K562 (cell line): ENCODE data around the gene GARIN1A. TPM values are rescaled to one million over a fixed set of nuclear protein-coding genes. Genes with fewer than 3 reads are reported as not detected.

Experiments used
- ATAC-seq: fragments of 200-7000 bp; cut with Tn5 transposase; 3 replicates; pipeline ENCODE4 v1.9.1; 2020; ENCODE audit warnings: moderate library complexity
- BruUV-seq: library from RNA; stranded (reverse); fragments of 400-500 nt; replicated peaks from 2 replicates; lab custom pipeline; 2021; lab: Mats Ljungman, UMichigan
- CTCF ChIA-PET: fragments of 300-600 bp; formaldehyde crosslinking; extraction: SDS; loops from one replicate; lab custom pipeline; 2021; ENCODE audit warnings: low intra/inter-chr PET ratio; lab: Yijun Ruan, JAX
- POLR2A ChIA-PET: fragments of 300-600, 350-650 bp; sonication (Branson Sonifier 250); formaldehyde crosslinking; extraction: SDS; loops from one replicate; lab custom pipeline; 2021; ENCODE audit warnings: antibody characterized with exemption, inconsistent platforms; lab: Yijun Ruan, JAX
- DNase-seq, 4 experiments: peaks; one replicate each; pipeline versions ENCODE4 v3.0.0 to v3.0.0-alpha.2; 2011 to 2018; ENCODE audit warnings: low spot score in 3 of 4, mixed read lengths in 3 of 4; ENCODE audit errors: extremely low read depth in 1 of 4
- FAIRE-seq: peaks from 2 replicates; lab custom pipeline; 2011; peaks lifted over from hg19 to GRCh38; lab: Jason Lieb, UNC
- H2AFZ ChIP-seq: 2 replicates; pipeline ENCODE4 v1.6.0; 2011; ENCODE audit warnings: low read depth, low read length, control low read depth, inconsistent platforms
- H3K27ac ChIP-seq: fragments of 200-600 bp; 3 replicates; pipeline ENCODE4 v1.8.0; 2011; ENCODE audit warnings: low read depth, mild to moderate bottlenecking, control low read depth, inconsistent platforms, low read length, moderate library complexity, mixed read lengths; ENCODE audit errors: extremely low read depth
- H3K27me3 ChIP-seq, 2 experiments: fragments of 300-600 bp in 1 of 2; 2 replicates in 1 of 2; 3 replicates in 1 of 2; pipeline versions ENCODE4 v1.6.0 to v1.8.0; 2011; ENCODE audit warnings: inconsistent platforms in 2 of 2, low read length in 2 of 2, mild to moderate bottlenecking in 1 of 2, mixed read lengths in 1 of 2, moderate library complexity in 1 of 2; ENCODE audit not compliant: control insufficient read depth in 2 of 2, insufficient read depth in 2 of 2
- H3K36me3 ChIP-seq: fragments of 300-600 bp; 3 replicates; pipeline ENCODE4 v1.8.0; 2011; ENCODE audit warnings: mild to moderate bottlenecking, low read length, inconsistent platforms; ENCODE audit not compliant: control insufficient read depth, insufficient read depth
- H3K4me1 ChIP-seq, 2 experiments: fragments of 200-600 bp in 1 of 2; replicated peaks in 1 of 2; 2 replicates in 1 of 2; 3 replicates in 1 of 2; pipeline versions ENCODE4 v1.5.1 to v1.8.0; 2011; ENCODE audit warnings: inconsistent platforms in 2 of 2, low read length in 2 of 2, mild to moderate bottlenecking in 1 of 2, mixed read lengths in 1 of 2, moderate library complexity in 1 of 2; ENCODE audit not compliant: control insufficient read depth in 2 of 2, insufficient read depth in 2 of 2
- H3K4me2 ChIP-seq: 2 replicates; pipeline ENCODE4 v1.6.1; 2011; ENCODE audit warnings: low read length, control low read depth, inconsistent platforms, mixed read lengths; ENCODE audit not compliant: insufficient read depth
- H3K4me3 ChIP-seq: fragments of 200-600 bp; sonication (generic), shearing (Covaris generic); 2 replicates; pipeline ENCODE4 v1.5.1; 2016; ENCODE audit warnings: control low read depth, inconsistent platforms
- H3K79me2 ChIP-seq: fragments of 200-600 bp; 3 replicates; pipeline ENCODE4 v1.8.0; 2011; ENCODE audit warnings: low read length, inconsistent platforms; ENCODE audit not compliant: control insufficient read depth, insufficient read depth
- H3K9ac ChIP-seq, 2 experiments: 2 replicates each; pipeline versions ENCODE4 v1.6.0 to v1.6.1; 2011; ENCODE audit warnings: low read depth in 2 of 2, low read length in 2 of 2, control low read depth in 1 of 2, inconsistent platforms in 1 of 2, mild to moderate bottlenecking in 1 of 2, mixed read lengths in 1 of 2; ENCODE audit not compliant: insufficient read depth in 1 of 2
- H3K9me1 ChIP-seq: one replicate; pipeline ENCODE4 v1.6.0; 2011; ENCODE audit warnings: inconsistent platforms, mild to moderate bottlenecking, low read length, moderate library complexity; ENCODE audit not compliant: control insufficient read depth, insufficient read depth
- H3K9me3 ChIP-seq: replicated peaks from 2 replicates; pipeline ENCODE4 v1.5.1; 2011; ENCODE audit warnings: low read depth, low read length, inconsistent platforms; ENCODE audit not compliant: control insufficient read depth, insufficient read depth
- H4K20me1 ChIP-seq: replicated peaks from 2 replicates; pipeline ENCODE4 v1.6.1; 2011; ENCODE audit warnings: low read length, inconsistent platforms, mixed read lengths; ENCODE audit not compliant: control insufficient read depth, insufficient read depth
- POLR2A ChIP-seq: fragments of 450-650 bp; conservative IDR thresholded peaks from 2 replicates; pipeline ENCODE4 v1.6.1; 2016
- RCOR1 ChIP-seq, 2 experiments: IDR thresholded peaks; 2 replicates each; pipeline ENCODE4 v1.6.1; 2012; ENCODE audit warnings: low read depth in 2 of 2, low read length in 2 of 2, borderline replicate concordance in 1 of 2, improper control_type of control experiment in 1 of 2
- TAF1 ChIP-seq: IDR thresholded peaks from 2 replicates; pipeline ENCODE4 v1.6.1; 2011; ENCODE audit warnings: mild to moderate bottlenecking, low read length, moderate library complexity; ENCODE audit not compliant: insufficient read depth, control insufficient read depth, severe bottlenecking; ENCODE audit errors: extremely low read depth
- TEAD4 ChIP-seq, 2 experiments: sonication (generic) in 1 of 2; formaldehyde crosslinking in 1 of 2; IDR thresholded peaks; 2 replicates each; pipeline versions ENCODE4 v1.6.1 to v1.8.0; 2012 to 2022; ENCODE audit warnings: borderline replicate concordance in 1 of 2, inconsistent platforms in 1 of 2, low read length in 1 of 2, mild to moderate bottlenecking in 1 of 2, missing genetic modification reagents in 1 of 2
- ZBTB7A ChIP-seq: IDR thresholded peaks from 2 replicates; pipeline ENCODE4 v1.6.1; 2011; ENCODE audit warnings: low read depth, mild to moderate bottlenecking, low read length, moderate library complexity, borderline replicate concordance; ENCODE audit not compliant: control insufficient read depth
- ZNF644 ChIP-seq: fragments of 200-800 bp; sonication (Bioruptor generic); IDR thresholded peaks from 2 replicates; pipeline ENCODE4 v1.6.1; 2016; ENCODE audit warnings: low read depth, missing genetic modification characterization, missing compliant biosample characterization
- WGBS: fragments of 100-300 bp; shearing (Covaris generic); methylation state at CpG from one replicate; pipeline ENCODE4 v1.1.6; 2016; ENCODE audit warnings: low coverage, mixed read lengths; ENCODE audit not compliant: insufficient coverage; ENCODE audit errors: missing lambda C conversion rate; 5-methylcytosine and 5-hydroxymethylcytosine counted together
- in situ Hi-C: fragments of 300-500 bp; cut with MboI; formaldehyde crosslinking; loops from 4 replicates; pipeline ENCODE4 v1.15.0; 2018; ENCODE audit warnings: inconsistent platforms, mixed read lengths
- intact Hi-C: fragments of 100-400 bp; cut with micrococcal nuclease; formaldehyde crosslinking; loops from 2 replicates; pipeline ENCODE4 v1.14.2; 2022
- polyA plus RNA-seq, 8 experiments: library from polyadenylated mRNA; depleted of rRNA in 4 of 8; stranded (reverse) in 5 of 8; unstranded in 3 of 8; fragments of >200 nt; fragmentation: Nextera tagmentation in 2 of 8; fragmentation: Illumina TruSeq in 1 of 8; extraction: Ambion mirVana in 2 of 8; extraction: Trizol in 1 of 8; gene quantifications; 2 replicates each; pipeline versions ENCODE4 v1.2.1 to v1.2.3, GENCODE V29; 2011 to 2014; ENCODE audit warnings: inconsistent platforms in 1 of 8, missing spikeins in 1 of 8
- total RNA-seq, 7 experiments: library from RNA; depleted of rRNA in 6 of 7; stranded (reverse); fragments of >200 nt in 6 of 7; fragmentation: Illumina TruSeq in 2 of 7; extraction: Trizol in 2 of 7; gene quantifications; 2 replicates each; pipeline versions ENCODE4 v1.2.1 to v1.2.3, GENCODE V29; 2011 to 2021; ENCODE audit warnings: low replicate concordance in 1 of 7
- TF ChIP-seq, protein P1 (sequence below), 2 experiments: fragments of 450-650 bp in 1 of 2; IDR thresholded peaks; 2 replicates each; pipeline ENCODE4 v1.6.1; 2011 to 2017; ENCODE audit warnings: low read depth in 2 of 2, antibody characterized with exemption in 1 of 2, borderline replicate concordance in 1 of 2, low read length in 1 of 2, mild to moderate bottlenecking in 1 of 2, mixed read lengths in 1 of 2; ENCODE audit not compliant: control insufficient read depth in 1 of 2
- TF ChIP-seq, protein P2 (sequence below): fragments of 250-450 bp; sonication (Bioruptor Pico); IDR thresholded peaks from 2 replicates; pipeline ENCODE4 v1.4.0; 2020
- TF ChIP-seq, protein P3 (sequence below): sonication (generic); formaldehyde crosslinking; IDR thresholded peaks from 2 replicates; pipeline ENCODE4 v1.8.0; 2022; ENCODE audit warnings: missing genetic modification reagents, mild to moderate bottlenecking, moderate library complexity, borderline replicate concordance

GARIN1A gene
- total and polyA plus RNA-seq, 9 of the 15 experiments (the other 6 are each of a cell fraction or from before 2014, with no cell fraction given): 0.01 to 0.41 (median 0.04) TPM; not detected in 3

DNA sequence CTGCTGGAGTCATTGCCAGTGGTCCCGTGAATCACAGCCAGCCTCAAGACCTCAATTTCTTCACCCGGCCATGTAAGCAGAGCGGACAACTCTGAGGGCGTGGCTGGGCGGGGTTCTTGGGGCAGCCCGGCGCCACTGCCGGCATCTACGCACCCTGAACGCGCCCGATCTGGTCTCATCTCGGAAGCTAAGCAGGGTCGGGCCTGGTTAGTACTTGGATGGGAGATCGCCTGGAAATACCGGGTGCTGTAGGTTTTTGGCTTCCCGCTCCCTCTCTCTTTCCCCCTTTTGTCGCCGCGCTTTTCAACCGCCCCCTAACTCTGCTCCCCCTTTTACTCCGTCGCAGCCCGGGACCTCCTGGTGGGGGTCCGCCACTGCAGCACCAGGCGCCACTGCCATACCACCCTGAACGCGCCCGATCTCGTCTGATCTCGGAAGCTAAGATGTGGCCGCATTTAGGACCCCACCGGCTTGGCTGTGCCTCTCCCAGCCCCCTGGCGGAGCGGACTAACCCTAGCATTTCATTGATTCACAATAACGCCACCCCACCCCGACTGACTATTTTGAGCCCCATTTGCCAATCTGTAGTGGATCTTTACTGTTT is 25.3 kb downstream of the GARIN1A start:
- DNase-seq (peak; percentile 86 to 93 (median 92)), FAIRE-seq (peak; percentile 48), ATAC-seq (peak; percentile 93)
- no peaks in the 10 kb centered on the region for H3K9me3 ChIP-seq
- no TSS peak for BruUV-seq
- peak overlapping the region; percentile 42; the same call in 2 of the 3 replicates for H3K27ac ChIP-seq
- POLR2A ChIA-PET: interaction anchor here (0.6 to 1.6 kb wide), 7 partner anchors 11 to 669 kb away, joined by 3 to 4 read pairs (median 3); partner anchors contain the start of gene CALU
- peak overlapping the region; percentile 97 for H2AFZ ChIP-seq
- H3K9ac ChIP-seq: peak overlapping the region; percentile 68 to 91
- CTCF ChIA-PET: no interaction called here
- no peaks in the 10 kb centered on the region for H4K20me1 ChIP-seq
- H3K4me3 ChIP-seq: peak overlapping the region; percentile 54
- peaks cover 0 to 3% of the 10 kb centered on the region in 2 experiments; a peak in 1 of 5 replicates for H3K27me3 ChIP-seq
- H3K36me3 ChIP-seq: no peaks in the 10 kb centered on the region
- intact Hi-C loops (no loop called here), in situ Hi-C loops (no loop called here)
- H3K4me2 ChIP-seq: peak overlapping the region; percentile 81
- no peaks in the 10 kb centered on the region for H3K79me2 ChIP-seq
- 5% methylated on average over 37 of the region's 37 CpGs for WGBS
- H3K9me1 ChIP-seq: no peaks in the 10 kb centered on the region
- peaks cover 5 to 19% of the 10 kb centered on the region in 2 experiments; a peak in 4 of 5 replicates for H3K4me1 ChIP-seq
- TF ChIP-seq, protein P1, sequence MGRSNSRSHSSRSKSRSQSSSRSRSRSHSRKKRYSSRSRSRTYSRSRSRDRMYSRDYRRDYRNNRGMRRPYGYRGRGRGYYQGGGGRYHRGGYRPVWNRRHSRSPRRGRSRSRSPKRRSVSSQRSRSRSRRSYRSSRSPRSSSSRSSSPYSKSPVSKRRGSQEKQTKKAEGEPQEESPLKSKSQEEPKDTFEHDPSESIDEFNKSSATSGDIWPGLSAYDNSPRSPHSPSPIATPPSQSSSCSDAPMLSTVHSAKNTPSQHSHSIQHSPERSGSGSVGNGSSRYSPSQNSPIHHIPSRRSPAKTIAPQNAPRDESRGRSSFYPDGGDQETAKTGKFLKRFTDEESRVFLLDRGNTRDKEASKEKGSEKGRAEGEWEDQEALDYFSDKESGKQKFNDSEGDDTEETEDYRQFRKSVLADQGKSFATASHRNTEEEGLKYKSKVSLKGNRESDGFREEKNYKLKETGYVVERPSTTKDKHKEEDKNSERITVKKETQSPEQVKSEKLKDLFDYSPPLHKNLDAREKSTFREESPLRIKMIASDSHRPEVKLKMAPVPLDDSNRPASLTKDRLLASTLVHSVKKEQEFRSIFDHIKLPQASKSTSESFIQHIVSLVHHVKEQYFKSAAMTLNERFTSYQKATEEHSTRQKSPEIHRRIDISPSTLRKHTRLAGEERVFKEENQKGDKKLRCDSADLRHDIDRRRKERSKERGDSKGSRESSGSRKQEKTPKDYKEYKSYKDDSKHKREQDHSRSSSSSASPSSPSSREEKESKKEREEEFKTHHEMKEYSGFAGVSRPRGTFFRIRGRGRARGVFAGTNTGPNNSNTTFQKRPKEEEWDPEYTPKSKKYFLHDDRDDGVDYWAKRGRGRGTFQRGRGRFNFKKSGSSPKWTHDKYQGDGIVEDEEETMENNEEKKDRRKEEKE (IDR thresholded peaks at IDR 0.05; ENCODE audit: borderline replicate concordance in 1 of 2, control insufficient read depth in 1 of 2, low read depth in 2 of 2, low read length in 1 of 2): peak in 1 of 2 experiments; percentile 74; a peak in 1 of 4 replicates
- TF ChIP-seq ZNF644 (tag) (no peak), POLR2A (peak; percentile 69), RCOR1 (IDR thresholded peaks at IDR 0.05; ENCODE audit: borderline replicate concordance in 1 of 2, low read depth in 2 of 2, low read length in 2 of 2) (peak in 1 of 2 experiments; percentile 83; a peak in 3 of 4 replicates), TAF1 (peak; percentile 59), ZBTB7A (peak; percentile 89), TEAD4 (IDR thresholded peaks at IDR 0.05; ENCODE audit: low read length) (peak; percentile 74), TEAD4 (CRISPR knock-in tag; IDR thresholded peaks at IDR 0.05; ENCODE audit: borderline replicate concordance) (no peak)
- TF ChIP-seq, protein P2, sequence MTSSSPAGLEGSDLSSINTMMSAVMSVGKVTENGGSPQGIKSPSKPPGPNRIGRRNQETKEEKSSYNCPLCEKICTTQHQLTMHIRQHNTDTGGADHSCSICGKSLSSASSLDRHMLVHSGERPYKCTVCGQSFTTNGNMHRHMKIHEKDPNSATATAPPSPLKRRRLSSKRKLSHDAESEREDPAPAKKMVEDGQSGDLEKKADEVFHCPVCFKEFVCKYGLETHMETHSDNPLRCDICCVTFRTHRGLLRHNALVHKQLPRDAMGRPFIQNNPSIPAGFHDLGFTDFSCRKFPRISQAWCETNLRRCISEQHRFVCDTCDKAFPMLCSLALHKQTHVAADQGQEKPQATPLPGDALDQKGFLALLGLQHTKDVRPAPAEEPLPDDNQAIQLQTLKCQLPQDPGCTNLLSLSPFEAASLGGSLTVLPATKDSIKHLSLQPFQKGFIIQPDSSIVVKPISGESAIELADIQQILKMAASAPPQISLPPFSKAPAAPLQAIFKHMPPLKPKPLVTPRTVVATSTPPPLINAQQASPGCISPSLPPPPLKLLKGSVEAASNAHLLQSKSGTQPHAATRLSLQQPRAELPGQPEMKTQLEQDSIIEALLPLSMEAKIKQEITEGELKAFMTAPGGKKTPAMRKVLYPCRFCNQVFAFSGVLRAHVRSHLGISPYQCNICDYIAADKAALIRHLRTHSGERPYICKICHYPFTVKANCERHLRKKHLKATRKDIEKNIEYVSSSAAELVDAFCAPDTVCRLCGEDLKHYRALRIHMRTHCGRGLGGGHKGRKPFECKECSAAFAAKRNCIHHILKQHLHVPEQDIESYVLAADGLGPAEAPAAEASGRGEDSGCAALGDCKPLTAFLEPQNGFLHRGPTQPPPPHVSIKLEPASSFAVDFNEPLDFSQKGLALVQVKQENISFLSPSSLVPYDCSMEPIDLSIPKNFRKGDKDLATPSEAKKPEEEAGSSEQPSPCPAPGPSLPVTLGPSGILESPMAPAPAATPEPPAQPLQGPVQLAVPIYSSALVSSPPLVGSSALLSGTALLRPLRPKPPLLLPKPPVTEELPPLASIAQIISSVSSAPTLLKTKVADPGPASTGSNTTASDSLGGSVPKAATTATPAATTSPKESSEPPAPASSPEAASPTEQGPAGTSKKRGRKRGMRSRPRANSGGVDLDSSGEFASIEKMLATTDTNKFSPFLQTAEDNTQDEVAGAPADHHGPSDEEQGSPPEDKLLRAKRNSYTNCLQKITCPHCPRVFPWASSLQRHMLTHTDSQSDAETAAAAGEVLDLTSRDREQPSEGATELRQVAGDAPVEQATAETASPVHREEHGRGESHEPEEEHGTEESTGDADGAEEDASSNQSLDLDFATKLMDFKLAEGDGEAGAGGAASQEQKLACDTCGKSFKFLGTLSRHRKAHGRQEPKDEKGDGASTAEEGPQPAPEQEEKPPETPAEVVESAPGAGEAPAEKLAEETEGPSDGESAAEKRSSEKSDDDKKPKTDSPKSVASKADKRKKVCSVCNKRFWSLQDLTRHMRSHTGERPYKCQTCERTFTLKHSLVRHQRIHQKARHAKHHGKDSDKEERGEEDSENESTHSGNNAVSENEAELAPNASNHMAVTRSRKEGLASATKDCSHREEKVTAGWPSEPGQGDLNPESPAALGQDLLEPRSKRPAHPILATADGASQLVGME (CRISPR knock-in tag): peak; percentile 42; the same call in 1 of the 2 replicates
- TF ChIP-seq, protein P3, sequence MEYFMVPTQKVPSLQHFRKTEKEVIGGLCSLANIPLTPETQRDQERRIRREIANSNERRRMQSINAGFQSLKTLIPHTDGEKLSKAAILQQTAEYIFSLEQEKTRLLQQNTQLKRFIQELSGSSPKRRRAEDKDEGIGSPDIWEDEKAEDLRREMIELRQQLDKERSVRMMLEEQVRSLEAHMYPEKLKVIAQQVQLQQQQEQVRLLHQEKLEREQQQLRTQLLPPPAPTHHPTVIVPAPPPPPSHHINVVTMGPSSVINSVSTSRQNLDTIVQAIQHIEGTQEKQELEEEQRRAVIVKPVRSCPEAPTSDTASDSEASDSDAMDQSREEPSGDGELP (CRISPR knock-in tag): peak; percentile 77; the same call in 1 of the 2 replicates
